CD14-positive monocyte (primary cell): Measurements from ENCODE around the gene MYO1A. TPM values are rescaled to one million over a fixed set of nuclear protein-coding genes. Genes with fewer than 3 reads are reported as not detected.

Experiments
- DNase-seq, 3 donors: peaks; one replicate each; pipeline ENCODE4 v3.0.0-alpha.2; 2011 to 2022
- H2AFZ ChIP-seq: 2 replicates; pipeline ENCODE4 v1.6.0; 2012; ENCODE audit warnings: mild to moderate bottlenecking, low read depth, low read length, inconsistent platforms; ENCODE audit not compliant: insufficient read depth, poor library complexity, severe bottlenecking
- H3K27ac ChIP-seq, 2 donors: 1 replicate in 1 of 2; 2 replicates in 1 of 2; pipeline ENCODE4 v1.5.1; 2012 to 2013; ENCODE audit warnings: low read length in 2 of 2, control low read depth in 1 of 2, inconsistent platforms in 1 of 2, low read depth in 1 of 2, mild to moderate bottlenecking in 1 of 2
- H3K27me3 ChIP-seq, 2 donors: one replicate each; pipeline versions ENCODE4 v1.6.0 to v1.6.1; 2011 to 2013; ENCODE audit warnings: low read length in 2 of 2; ENCODE audit not compliant: control insufficient read depth in 2 of 2, insufficient read depth in 2 of 2
- H3K36me3 ChIP-seq, 2 donors: replicated peaks in 1 of 2; 1 replicate in 1 of 2; 2 replicates in 1 of 2; pipeline versions ENCODE4 v1.5.1 to v1.6.1; 2012 to 2013; ENCODE audit warnings: low read length in 2 of 2, control low read depth in 1 of 2, inconsistent platforms in 1 of 2, mild to moderate bottlenecking in 1 of 2; ENCODE audit not compliant: insufficient read depth in 2 of 2, control insufficient read depth in 1 of 2
- H3K4me1 ChIP-seq, 2 donors: 1 replicate in 1 of 2; 2 replicates in 1 of 2; pipeline versions ENCODE4 v1.5.1 to v1.6.1; 2012 to 2013; ENCODE audit warnings: low read length in 2 of 2, control low read depth in 1 of 2, inconsistent platforms in 1 of 2, mild to moderate bottlenecking in 1 of 2, moderate library complexity in 1 of 2; ENCODE audit not compliant: insufficient read depth in 2 of 2, control insufficient read depth in 1 of 2
- H3K4me2 ChIP-seq: replicated peaks from 2 replicates; pipeline ENCODE3; 2012; ENCODE audit warnings: low read length, moderate library complexity, mild to moderate bottlenecking; ENCODE audit not compliant: poor library complexity, severe bottlenecking; ENCODE audit errors: extremely low read depth
- H3K4me3 ChIP-seq, 3 experiments: fragments of 200-600 bp in 1 of 3; sonication (generic) in 1 of 3; replicated peaks in 1 of 3; 1 replicate in 2 of 3; 2 replicates in 1 of 3; pipeline ENCODE4 v1.5.1; 2011 to 2013; ENCODE audit warnings: low read length in 3 of 3, mild to moderate bottlenecking in 3 of 3, control low read depth in 2 of 3, low read depth in 2 of 3, inconsistent platforms in 1 of 3, moderate library complexity in 1 of 3
- H3K79me2 ChIP-seq: 2 replicates; pipeline ENCODE4 v1.6.0; 2012; ENCODE audit warnings: mild to moderate bottlenecking, control low read depth, inconsistent platforms, low read length, moderate library complexity; ENCODE audit not compliant: insufficient read depth
- H3K9ac ChIP-seq: 2 replicates; pipeline ENCODE4 v1.6.0; 2017; ENCODE audit warnings: low read length, mild to moderate bottlenecking; ENCODE audit not compliant: insufficient read depth, poor library complexity, severe bottlenecking
- H3K9me3 ChIP-seq, 2 donors: replicated peaks in 1 of 2; 1 replicate in 1 of 2; 2 replicates in 1 of 2; pipeline versions ENCODE4 v1.5.1 to v1.6.1; 2012 to 2013; ENCODE audit warnings: low read length in 2 of 2, control low read depth in 1 of 2; ENCODE audit not compliant: control insufficient read depth in 1 of 2, insufficient read depth in 1 of 2
- H4K20me1 ChIP-seq: 2 replicates; pipeline ENCODE4 v1.6.0; 2012; ENCODE audit warnings: mild to moderate bottlenecking, low read length, control low read depth, moderate library complexity; ENCODE audit not compliant: insufficient read depth
- H3K27ac Mint-ChIP-seq, 7 donors: one replicate each; pipeline ENCODE4 v1.8.0; 2020; ENCODE audit warnings: mild to moderate bottlenecking in 7 of 7, mixed read lengths in 7 of 7, moderate library complexity in 6 of 7, inconsistent platforms in 2 of 7
- H3K27me3 Mint-ChIP-seq, 3 donors: one replicate each; pipeline ENCODE4 v1.8.0; 2021 to 2022; ENCODE audit warnings: low read depth in 3 of 3, mild to moderate bottlenecking in 3 of 3, mixed read lengths in 3 of 3, moderate library complexity in 3 of 3, inconsistent platforms in 1 of 3
- H3K36me3 Mint-ChIP-seq, 2 donors: one replicate each; pipeline ENCODE4 v1.8.0; 2020; ENCODE audit warnings: mixed read lengths in 2 of 2, inconsistent platforms in 1 of 2, mild to moderate bottlenecking in 1 of 2
- H3K4me1 Mint-ChIP-seq: one replicate; pipeline ENCODE4 v1.8.0; 2020; ENCODE audit warnings: mild to moderate bottlenecking, mixed read lengths
- H3K4me3 Mint-ChIP-seq, 2 donors: one replicate each; pipeline ENCODE4 v1.8.0; 2020; ENCODE audit warnings: mild to moderate bottlenecking in 2 of 2, mixed read lengths in 2 of 2, moderate library complexity in 1 of 2
- H3K9me3 Mint-ChIP-seq, 7 donors: one replicate each; pipeline ENCODE4 v1.8.0; 2020 to 2022; ENCODE audit warnings: mixed read lengths in 7 of 7, mild to moderate bottlenecking in 6 of 7, moderate library complexity in 6 of 7, inconsistent platforms in 2 of 7
- CTCF ChIP-seq: fragments of 200-600 bp; IDR thresholded peaks from one replicate; pipeline ENCODE4 v1.8.0; 2022; ENCODE audit warnings: antibody characterized with exemption, mild to moderate bottlenecking
- WGBS: methylation state at CpG from one replicate; pipeline ENCODE4 v1.1.5; 2013; ENCODE audit warnings: missing lambda C conversion rate; ENCODE audit not compliant: insufficient coverage; 5-methylcytosine and 5-hydroxymethylcytosine counted together
- intact Hi-C, 2 donors: fragments of 100-400 bp; cut with micrococcal nuclease; formaldehyde crosslinking; loops; one replicate each; pipeline versions ENCODE4 v1.15.0 to v1.15.1; 2023
- polyA plus RNA-seq, 3 donors: library from polyadenylated mRNA; depleted of rRNA in 1 of 3; unstranded in 2 of 3; stranded (reverse) in 1 of 3; fragments of 300-500 nt in 2 of 3; fragments of >200 nt in 1 of 3; fragmentation: Illumina TruSeq in 2 of 3; gene quantifications; 1 replicate in 2 of 3; 2 replicates in 1 of 3; pipeline ENCODE4 v1.2.3, GENCODE V29; 2012 to 2021

Gene MYO1A
- polyA plus RNA-seq, 3 donors: 0.22 to 1.7 (median 1.3) TPM

GRCh38 chr12:57092529-57092862 lies 42.6 kb upstream of the MYO1A start:
- 86% methylated on average over 5 of the region's 5 CpGs for whole genome bisulfite sequencing
- Histone ChIP-seq H4K20me1 (peaks cover 71% of the 10 kb centered on the region), H3K36me3 (peaks cover 33 to 37% of the 10 kb centered on the region in 2 donors), H3K4me3 (no peak overlapping the region), H3K4me2 (no peak overlapping the region), H3K27me3 (no peaks in the 10 kb centered on the region), H3K27ac (no peak overlapping the region), H3K9ac (no peak overlapping the region), H3K9me3 (no peaks in the 10 kb centered on the region), H3K4me1 (peaks cover 43 to 55% of the 10 kb centered on the region in 2 donors), H2AFZ (no peak overlapping the region), H3K79me2 (no peaks in the 10 kb centered on the region)
- intact Hi-C loops: loop anchor here in 1 of 2 donors (2.0 kb wide), 1 partner anchor 24 kb away; no protein-coding TSS in a partner anchor
- H3K27me3 Mint-ChIP-seq: peaks cover 0 to 12% (median 6%) of the 10 kb centered on the region in 3 donors
- H3K27ac Mint-ChIP-seq: peak overlapping the region in 6 of 7 donors; percentile 10 to 79 (median 50)
- H3K36me3 Mint-ChIP-seq: peaks cover 43 to 46% of the 10 kb centered on the region in 2 donors
- H3K4me3 Mint-ChIP-seq: no peak overlapping the region
- no peak for DNase-seq
- no peak for TF ChIP-seq CTCF
- no peaks in the 10 kb centered on the region for H3K9me3 Mint-ChIP-seq
- H3K4me1 Mint-ChIP-seq: peaks cover 46% of the 10 kb centered on the region

- H3K9me3 ChIP-seq: no peaks in the 10 kb centered on the region
- WGBS: 97% methylated on average over 16 of the region's 25 CpGs
- H3K27ac Mint-ChIP-seq: peak overlapping the region in 1 of 7 donors; percentile 15
- intact Hi-C loops: loop anchor here in 1 of 2 donors (2.0 kb wide), 1 partner anchor 23 kb away; no protein-coding TSS in a partner anchor
- H3K27ac ChIP-seq: no peak overlapping the region
- no peak overlapping the region for H3K4me2 ChIP-seq
- no peak for TF ChIP-seq CTCF
- H4K20me1 ChIP-seq: peaks cover 65% of the 10 kb centered on the region
- H3K27me3 ChIP-seq: no peaks in the 10 kb centered on the region
- peaks cover 47 to 60% of the 10 kb centered on the region in 2 donors for H3K4me1 ChIP-seq
- DNase-seq: no peak
- H3K4me1 Mint-ChIP-seq: peaks cover 46% of the 10 kb centered on the region
- no peaks in the 10 kb centered on the region for H3K9me3 Mint-ChIP-seq
- no peak overlapping the region for H3K9ac ChIP-seq
- no peak overlapping the region for H2AFZ ChIP-seq
- peaks cover 0 to 12% (median 6%) of the 10 kb centered on the region in 3 donors for H3K27me3 Mint-ChIP-seq
- peaks cover 37 to 40% of the 10 kb centered on the region in 2 donors for H3K36me3 Mint-ChIP-seq
- H3K4me3 ChIP-seq: no peak overlapping the region
- H3K36me3 ChIP-seq: peaks cover 26 to 31% of the 10 kb centered on the region in 2 donors
- H3K4me3 Mint-ChIP-seq: no peak overlapping the region
- no peaks in the 10 kb centered on the region for H3K79me2 ChIP-seq
Observed at GRCh38 chr12:57091638-57092528, 42.0 kb upstream of the MYO1A start.
